ENCODE data around the gene RAB35.

DNA sequence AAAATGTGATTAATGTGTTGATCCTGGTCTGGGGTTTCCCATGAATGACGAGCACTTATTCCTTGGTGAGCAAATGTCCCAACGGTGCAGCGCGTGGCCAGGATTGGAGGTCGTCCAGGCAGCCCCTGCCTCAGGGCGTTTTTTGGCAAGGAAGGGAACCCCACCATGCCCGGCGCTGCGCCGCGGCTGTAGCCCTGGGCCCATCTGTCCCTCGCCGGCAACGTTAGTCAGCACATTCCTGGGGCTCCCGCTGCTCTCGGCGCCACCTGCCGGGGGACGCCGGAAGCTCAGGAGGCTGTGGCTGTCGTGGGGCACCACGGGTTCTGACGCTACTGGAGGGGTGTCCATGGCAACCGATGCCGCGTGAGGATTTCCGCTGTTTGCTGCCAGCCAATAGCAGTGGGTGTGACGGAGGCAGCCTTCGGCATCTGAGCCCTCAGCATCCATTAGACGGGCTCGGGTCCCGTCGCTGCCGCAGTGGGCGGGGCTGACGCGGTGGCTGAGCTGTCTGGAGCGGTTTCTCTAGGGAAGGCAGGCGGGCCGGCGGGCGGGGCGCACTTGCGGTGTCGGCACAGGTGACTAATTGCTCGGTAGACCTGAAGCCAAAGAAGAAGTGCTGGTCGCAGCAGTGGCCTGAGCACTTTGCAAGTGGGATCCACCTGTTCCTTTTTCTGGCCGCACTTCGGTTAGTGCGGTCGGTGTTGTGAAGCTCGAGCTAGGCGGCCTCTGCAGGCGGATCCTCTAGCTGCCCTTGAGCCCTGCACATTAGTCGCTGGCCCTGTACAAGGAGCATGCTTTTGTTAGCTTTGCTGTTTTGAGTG, 29.5 kb downstream of the RAB35 start:
- TF ChIP-seq TEAD2 (tag; IDR thresholded peaks at IDR 0.05) (peak; percentile 99), NR3C1 (CRISPR knock-in tag; IDR thresholded peaks at IDR 0.05) (no peak), FOSL1 (tag; conservative IDR thresholded peaks at IDR 0.05) (peak; percentile 43)
- TF ChIP-seq, protein P1, sequence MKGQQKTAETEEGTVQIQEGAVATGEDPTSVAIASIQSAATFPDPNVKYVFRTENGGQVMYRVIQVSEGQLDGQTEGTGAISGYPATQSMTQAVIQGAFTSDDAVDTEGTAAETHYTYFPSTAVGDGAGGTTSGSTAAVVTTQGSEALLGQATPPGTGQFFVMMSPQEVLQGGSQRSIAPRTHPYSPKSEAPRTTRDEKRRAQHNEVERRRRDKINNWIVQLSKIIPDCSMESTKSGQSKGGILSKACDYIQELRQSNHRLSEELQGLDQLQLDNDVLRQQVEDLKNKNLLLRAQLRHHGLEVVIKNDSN (CRISPR knock-in tag; IDR thresholded peaks at IDR 0.05): peak; percentile 81
